NCI-H1048 (cell line): ENCODE results near the gene POU3F3.

ENCODE experiments used
- DNase-seq: peaks from one replicate; lab custom pipeline; 2025; lab: John Stamatoyannopoulos, UW

The POU3F3 gene

DNA sequence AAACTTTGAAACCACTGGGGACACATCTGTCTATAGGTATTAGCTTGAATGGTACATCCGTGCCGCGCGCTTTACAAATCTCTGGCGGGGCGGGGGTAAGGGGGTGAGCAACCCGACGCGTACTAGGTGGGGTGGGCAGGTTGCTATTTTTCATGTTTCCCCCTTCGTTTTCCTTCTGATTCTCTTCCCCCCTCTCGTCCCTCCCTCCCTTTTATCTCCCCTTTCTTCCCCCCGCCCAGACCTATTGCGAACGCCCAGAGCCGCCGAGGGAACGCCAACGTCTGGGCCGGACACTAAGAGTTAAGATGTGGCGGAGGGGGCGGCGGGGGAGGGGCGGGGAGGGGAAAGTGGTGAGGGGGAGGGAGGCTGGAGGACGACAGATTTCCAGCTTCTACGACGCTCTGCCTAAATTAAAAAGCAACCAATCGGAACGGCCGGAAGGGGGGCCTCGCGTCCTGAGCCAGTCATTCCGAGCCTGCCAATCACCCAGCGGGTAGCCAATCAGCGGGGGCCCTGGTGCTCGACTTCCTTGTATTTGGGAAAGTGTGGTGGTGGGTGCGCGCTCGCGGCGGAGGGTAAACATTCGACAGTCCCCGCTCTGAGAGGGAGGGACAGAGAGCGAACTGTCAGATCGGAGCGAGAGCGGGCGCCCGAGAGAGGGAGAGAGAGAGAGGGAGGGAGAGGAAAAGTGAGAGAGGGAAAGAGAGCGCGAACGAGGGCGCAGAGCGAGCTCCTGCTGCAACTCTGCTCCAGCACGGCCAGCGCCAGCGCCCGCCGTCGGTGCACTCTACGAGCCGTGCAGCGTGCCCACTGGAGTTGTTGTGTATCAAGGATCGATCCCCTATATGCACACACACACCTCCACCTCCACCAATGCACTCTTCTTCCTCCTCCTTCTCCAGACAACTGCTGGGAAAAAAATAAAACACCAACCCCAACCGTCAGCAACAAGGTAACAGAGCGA is at the start of gene POU3F3:
Gene POU3F3, plus strand, starts transcription at position 582 of the 964 bp plus-strand sequence. CDS start 1,396 bp downstream, outside the sequence.
- peak; percentile 71 for DNase-seq

DNA sequence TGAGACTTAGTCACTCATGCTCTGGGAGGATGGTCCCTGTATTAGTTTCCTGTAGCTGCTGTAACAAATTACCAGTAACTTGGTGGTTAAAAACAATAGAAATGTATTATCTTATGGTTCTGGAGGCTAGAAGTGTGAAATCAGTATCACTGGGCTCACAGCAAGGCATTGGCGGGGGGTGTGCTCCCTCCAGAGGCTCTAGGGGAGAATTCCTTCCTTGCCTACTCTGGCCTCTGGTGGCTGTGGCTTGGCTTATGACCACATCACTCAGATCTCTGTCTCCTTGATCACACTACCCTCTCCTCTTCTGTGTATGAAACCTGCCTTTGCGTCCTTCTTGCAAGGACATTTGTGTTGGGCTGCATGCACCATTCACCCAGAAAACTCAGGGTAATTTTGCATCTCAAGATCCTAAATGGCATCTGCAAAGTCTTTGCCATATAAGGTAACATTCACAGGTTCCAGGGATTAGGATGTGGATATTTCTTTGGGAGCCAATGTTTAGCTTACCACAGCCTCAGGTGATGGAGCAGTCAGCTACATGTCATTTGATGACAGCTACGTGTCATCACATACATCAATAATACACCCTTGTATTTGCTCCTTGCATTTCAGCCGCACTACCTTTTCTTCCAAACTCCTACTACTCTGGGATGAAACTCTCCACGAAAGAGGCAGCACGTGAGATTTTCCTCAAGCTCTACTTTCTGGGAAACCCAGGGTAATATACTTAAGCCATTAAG is 49.6 kb upstream of the POU3F3 start:
- no peak for DNase-seq

DNA sequence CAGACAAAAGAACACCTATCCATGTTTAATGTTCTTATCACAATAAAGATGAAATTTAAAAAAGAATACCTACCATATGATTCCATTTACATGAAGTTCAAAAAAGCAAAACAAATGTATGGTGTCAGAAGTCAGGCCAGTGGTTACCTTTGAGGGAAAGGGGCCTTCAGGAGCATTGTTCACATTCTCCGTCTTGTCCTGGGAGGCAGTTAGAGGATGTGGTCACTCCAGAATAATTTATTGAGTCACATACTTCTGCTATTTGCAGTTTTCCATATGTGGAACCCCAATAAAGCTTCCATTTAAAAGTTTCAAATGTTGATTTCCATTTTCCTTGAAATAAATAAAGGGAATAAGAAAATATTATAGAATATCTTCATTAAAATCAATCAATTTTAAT is 41.6 kb upstream of the POU3F3 start:
- no peak for DNase-seq

DNA sequence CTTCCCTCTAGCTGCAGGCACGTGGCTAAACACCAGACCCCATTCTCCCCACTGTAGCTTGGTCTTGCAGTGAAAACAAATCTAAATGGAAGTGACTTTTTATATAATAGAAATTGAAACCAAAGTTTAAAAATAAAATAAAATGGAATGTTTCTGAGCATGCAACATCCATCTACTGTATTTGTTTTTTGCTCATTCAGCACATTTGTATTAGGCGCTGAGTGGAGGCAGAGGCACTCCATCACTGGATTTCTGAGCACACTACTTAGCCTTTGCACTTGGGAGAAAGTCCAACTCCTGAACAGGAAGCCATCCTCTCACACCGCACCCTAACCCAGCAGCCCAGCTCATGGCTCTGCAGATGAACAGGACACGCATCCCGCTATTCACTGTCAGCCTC is 37.8 kb upstream of the POU3F3 start:
- no peak for DNase-seq

DNA sequence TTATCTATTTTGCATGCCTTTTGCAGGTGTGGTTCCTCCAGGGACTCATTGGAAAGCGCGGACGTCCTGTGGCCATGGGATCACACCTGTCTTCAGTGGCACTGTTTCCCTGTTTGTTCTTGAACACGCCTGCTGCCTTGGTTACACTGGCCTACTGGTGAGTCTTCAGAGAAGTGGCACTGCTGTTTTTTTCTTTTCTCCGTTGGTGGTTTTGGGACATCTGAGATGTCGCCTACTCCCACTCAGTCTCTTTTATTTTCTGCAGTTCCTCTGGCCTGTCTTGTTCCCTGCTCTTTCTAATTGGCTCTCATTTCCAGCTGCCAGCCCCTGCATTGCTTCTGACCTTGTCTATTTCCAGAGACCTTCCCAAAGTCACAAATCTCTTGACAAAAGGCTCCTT is 35.7 kb upstream of the POU3F3 start:
- DNase-seq: no peak

DNA sequence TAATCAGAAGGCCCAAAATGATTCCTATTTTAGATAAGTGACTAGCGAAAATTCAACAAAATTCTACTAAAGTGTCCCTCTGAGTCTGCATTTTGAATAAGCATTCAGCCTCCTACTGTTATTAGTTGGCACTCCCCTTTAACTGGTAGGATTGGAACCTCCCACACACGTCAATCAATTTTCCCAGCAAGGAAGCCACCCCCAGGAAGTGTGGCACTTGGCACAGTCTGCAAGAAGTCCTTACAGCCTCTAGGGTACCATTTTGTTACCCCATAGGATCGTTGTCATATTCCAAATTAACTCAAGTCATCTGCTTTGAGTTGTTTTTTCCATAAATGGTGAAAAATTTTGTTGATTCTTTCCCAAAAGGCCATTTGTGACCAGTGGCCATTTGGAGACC is 33.8 kb upstream of the POU3F3 start:
- DNase-seq: no peak

DNA sequence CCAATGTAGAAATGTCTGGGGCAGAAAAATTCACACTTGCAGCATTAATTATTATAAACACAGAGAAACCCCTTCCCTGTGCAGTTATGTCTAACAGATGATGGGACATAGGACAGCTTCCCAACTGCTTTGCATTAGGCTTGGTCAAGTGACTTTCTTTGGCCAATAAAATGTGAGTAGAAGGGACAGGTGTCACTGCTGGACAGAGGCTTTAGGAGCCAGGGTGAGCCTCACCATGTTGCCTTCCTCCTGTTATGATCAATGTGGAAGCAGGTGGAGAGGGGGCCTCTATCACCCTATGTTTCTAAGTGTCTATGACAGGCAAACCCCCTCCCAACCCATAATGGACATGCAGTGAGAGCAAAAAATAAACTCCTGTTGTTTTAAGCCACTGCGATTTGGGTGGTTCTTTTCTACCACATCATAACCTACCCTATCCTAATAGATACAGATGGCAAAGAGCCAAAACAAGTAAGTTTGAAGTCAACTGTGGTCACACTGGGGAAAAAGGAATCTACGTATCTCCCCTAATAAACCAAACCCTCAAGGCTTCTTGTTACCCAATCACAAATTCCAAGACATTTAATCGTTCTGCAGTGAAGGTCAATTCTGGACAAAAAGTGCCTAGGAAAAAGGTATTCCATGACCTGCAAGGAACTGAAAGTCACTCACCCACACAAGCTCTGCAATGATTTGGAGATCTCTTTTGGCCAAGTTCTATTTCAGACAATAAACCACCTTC is 28.6 kb upstream of the POU3F3 start:
- no peak for DNase-seq

DNA sequence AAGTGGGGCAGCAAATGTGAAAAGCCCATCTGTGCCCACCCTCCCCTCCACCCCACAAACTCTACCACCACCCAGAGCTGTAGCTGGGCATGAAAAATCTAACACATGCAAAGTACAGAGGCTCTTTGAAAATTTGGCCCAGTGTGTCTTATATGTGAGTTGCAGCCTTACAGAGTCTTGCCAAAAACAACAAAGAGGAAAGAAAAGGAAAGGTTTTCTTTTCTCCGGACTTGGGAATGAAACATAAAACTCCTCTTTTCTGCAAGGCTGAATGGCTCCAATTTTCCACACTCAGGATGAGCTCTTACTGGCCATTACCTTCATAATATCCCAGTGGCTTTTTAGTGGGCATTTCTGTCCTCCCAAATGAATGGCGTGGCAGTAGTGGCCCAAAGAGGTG is 27.9 kb upstream of the POU3F3 start:
- no peak for DNase-seq

DNA sequence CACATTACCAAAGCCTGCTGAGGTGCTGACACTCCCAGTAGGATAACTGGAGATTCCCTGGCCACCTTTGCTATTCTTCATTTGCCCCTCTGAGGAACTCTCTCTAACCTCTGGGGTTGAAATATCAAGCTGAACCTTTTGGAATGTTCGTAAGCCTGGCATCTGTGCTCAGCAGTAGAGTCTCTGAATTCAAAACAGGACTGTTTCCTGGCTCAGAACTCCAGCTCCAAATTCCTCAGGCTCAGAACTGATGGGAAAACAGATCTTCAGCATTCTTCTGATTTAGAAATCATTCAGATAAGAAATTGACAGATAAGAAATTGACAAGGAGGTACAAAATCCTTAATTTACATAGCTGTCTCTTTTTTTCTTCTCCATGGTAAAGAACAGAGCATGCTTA is 22.2 kb upstream of the POU3F3 start:
- DNase-seq: no peak

DNA sequence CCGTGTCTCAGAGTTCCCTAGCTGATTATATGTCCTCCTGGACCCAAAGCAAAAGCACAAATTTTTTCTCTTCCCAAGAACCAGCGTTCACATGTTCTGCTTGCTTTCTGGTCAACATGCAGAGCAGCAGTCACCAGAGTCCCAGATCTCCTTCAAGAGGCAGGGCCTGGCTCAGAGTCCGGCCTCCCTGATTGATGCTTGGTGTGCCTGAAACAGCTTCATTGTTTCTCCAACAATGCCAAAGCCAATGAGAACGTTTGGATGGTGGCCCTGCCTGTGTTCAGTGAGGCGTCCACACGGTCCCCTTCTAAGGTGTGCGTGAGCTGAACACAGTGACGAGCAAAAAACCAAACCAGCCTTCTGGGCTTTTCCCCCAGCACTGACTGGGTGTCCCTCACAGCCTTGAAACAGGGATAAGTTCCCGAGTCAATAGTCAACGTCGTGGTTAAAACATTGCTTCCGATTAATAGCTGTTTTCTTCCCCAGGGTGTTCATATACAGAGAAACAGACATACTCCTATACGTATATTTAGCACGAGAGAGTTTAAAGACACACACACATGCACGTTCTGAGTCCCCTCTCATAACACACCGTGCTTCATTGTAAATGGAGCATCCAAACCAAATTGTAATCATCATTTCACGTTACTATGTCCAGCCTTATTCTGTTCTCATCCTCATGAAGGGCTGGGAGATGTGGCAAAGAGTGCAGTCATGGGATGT is 19.3 kb upstream of the POU3F3 start:
- no peak for DNase-seq

DNA sequence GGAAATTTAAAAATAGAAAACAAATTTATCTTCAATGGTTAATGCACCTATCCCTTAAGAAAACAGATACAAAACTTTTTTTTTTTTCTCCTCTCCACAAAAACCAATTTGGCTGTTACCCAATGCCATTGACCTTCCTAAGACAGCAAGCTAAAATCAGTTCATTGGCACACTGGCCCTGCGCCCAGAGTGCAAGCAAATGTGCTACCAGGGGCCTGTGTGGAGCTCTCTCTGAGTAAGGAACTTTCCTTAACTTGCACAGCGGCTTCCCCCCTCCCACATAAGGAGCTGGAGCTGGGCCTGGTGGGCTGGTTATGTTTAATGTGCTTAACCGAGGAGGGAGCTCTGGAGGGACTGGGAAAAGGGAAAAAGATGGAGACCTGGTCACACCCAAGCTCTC is 17.6 kb upstream of the POU3F3 start:
- DNase-seq: no peak

DNA sequence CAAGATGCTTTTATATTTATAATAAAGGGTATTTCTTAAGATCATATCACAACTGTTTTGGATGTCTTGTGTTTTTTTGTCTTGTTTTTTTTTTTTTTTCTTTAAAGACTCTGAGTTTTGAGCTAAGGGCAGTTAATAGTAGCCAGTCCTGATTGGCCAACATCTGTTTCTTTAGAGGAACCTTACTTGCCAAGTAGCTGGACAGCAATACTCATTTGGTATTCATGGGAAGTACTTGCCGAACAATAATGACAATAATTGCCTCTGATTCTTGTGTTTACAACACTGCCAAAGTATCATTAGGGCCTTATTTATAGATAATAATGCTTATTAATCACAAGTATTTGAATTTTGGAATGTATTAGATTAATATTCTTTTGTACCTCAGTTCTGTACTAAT is 17.1 kb upstream of the POU3F3 start:
- no peak for DNase-seq

DNA sequence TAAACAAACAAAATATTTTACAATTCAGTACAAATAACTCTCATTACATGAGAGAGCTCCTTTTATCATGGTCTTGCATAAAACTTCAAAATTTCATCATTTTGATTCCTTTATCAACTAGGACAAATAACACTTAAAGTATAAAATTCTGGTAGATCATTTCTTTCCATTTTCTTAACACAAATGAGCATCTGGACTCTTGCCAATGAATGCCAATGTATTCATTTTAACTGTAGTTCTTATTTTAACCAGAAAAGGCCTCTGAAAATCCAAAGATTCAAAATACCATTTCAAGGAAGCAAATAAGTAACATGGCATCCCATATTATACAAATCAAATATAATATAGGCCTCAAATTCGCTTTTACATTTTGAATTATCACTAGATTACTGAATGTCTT is 13.8 kb upstream of the POU3F3 start:
- no peak for DNase-seq

DNA sequence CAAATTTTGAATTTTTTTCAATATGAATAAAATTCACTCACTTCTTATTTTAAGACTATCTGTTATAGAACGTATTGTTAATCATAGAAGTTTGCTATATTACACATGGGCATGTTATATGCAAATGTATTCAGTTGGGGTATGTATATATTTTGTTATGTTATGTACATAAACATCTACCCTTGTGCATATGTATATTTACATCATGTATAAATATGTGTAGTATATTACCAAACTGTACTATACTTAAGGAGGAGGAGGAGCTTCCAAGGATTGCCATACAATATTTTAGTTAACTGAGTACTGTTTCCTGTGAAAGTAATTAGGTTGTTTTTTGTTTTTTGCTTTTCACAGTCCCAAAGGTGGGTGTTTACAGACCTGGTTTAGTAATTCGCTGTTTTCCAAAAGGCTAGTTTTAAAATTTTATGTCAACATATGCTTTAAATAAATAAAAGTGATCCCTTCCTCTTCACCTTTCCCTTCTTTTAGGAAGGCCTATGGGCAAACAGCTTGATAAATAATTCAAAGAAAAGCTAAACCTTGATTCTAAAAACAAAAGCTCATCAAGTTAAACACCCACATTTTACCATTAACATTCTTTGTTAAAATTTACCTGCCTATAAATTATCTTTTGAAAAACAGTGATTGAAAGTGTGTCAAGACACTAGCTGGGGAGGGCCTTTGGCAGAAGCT is 12.9 kb upstream of the POU3F3 start:
- DNase-seq: no peak

DNA sequence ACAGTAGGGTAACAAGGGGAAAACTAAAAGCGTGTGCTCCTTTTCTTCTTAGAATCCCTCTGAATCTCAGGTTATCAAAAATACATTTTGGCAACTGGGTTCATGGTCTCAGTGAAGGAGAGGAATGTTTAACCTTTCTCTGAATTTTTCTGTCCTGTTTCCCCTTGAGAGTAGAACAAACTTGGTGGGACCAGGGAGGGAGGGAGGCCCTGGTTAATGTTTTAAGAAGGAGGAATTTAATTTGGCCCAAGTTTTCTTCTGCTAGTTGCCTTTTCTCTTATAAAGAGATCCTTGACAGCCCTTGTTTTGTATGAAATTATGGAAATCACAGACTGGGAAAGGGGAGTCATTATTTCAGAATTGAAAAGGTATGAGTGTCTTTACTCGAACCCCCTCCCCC is 12.2 kb upstream of the POU3F3 start:
- no peak for DNase-seq

DNA sequence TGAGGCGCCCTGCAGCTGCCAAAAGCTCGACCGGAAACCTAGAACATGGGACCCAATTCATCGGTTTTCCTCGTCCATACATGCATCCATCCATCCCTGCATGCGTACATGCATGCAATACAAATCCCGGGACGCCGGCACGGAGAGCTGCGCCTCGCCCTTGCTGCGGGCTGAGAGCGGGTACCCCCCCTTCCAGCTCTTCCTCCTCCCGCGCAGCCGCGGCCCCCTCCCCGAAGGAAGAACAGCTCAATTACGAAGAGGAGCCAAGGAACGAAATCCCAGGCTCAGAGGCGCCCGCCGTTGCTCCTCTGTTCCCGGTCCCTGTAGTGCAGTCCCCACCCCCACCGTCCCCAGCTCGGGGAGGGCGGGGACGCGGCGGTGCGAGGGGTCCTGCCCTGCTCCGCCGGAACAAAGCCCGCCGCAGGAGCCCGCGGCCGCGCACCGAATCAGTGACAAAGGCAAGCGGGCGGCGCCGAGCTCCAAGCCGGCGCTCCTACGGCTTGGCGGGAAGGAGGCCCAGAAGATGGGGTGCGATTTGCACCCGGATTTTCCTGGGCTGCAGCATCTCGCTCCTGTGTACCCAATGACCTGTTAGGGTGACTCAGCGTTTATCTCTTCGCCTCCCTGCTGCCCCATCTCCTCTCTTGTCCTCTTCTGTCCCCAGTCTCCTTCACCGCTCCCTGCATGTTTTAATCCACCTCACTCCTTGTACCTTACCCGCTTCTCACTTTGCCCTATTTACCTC is 8.9 kb upstream of the POU3F3 start:
- DNase-seq: no peak

DNA sequence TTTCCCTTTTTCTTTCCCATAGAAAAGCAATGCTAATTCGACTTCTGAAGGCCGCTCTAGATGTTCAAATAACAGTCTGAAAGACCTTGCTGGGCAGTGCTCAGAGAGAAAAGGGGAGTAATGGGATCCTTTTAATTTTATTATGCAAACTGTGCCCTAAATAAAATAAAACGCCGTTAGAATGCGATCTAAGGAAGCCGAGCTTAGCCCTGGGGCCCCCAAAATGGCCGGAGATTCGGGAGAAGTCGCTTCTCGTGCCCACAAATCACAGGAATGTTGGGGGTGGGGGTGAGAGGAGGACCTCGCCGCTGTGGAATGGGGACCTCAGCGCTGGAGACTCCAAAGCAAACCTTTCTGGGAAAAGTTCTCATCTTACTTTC is 8.4 kb upstream of the POU3F3 start:
- no peak for DNase-seq

DNA sequence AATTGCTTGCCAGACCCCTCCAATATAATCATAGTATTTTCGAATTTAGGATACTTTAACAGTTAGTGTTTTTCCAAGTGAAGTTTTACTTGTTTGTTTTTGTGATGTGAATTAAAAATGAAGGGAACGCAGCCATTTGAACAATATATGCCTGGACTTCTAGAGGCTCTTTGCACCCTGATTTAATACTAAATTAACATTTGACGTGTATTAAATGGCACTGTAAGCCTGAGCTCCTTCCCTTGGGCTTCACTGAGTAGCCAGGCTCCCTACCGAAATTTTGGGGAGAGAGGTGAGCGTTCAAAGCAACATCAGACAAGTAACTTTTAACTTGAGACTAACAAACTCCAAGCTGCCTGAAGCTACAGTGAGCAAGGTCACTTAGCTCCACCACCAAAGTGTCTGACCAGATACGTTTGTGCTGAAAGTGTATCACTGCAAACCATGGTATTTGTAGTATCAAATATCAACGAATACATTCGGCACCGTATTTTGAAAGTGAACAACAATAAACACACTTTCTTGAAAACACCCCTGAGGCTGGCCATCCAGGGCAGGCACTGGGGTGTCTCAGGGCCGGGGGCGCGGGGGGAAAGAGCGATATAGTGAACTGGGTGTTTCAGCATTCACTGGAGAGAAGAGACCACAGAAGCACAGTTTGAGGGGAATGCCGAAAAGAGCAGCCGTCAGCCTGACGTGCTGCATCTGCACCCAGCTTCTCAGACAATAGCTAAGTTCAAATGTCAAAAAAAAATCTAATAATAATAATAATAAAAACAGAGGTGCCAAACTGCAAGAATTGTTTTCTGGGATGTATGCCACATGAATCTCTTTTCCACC is 7.7 kb upstream of the POU3F3 start:
- no peak for DNase-seq

DNA sequence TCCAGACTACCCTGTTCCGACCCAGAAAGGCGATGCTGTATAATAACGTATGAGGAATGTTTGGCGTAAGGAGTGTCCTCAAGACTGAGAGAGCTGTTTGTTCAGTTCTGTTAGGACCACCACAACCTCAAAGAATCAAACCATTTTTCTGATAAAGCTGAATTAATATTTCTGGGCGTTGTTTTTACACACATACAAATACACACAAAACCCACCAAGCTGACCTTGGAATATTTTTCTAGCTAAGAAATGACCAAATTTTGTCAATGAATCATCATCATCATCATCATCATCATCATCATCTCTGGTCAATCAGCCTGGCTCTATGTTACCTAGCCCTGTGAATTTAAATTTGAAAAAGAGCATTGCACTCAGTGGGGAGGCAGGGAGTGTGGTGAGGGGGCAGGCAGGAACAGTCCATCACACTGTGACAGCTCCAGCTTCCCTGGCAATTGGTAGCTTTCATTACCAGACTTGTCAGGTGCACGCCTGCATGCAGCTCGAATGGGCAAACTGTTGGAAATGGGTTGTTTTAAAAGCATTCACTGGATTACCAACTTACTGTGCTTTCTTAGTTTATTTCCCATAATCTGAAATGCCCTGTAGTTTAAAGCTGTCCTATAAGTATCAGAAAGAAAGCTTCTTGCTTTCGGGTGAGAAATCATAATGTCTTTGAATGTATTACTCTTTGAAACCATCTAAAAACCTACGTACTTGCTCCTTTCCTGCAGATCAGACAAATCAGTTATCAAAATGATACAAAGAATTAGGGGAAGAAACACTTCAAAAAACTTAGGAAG is 6.9 kb upstream of the POU3F3 start:
- no peak for DNase-seq
